Effector memory CD4-positive, alpha-beta T cell (primary cell): ENCODE data around the gene SEBOX.

Source experiments
- DNase-seq, 3 donors: peaks; one replicate each; pipeline ENCODE4 v3.0.0-alpha.2; 2020
- H3K27ac ChIP-seq: 2 replicates; pipeline ENCODE4 v1.7.0; 2013; ENCODE audit warnings: mild to moderate bottlenecking, low read length, moderate library complexity; ENCODE audit not compliant: insufficient read depth, poor library complexity, severe bottlenecking
- H3K27me3 ChIP-seq: replicated peaks from 2 replicates; pipeline ENCODE4 v1.7.0; 2013; ENCODE audit warnings: mild to moderate bottlenecking, low read length; ENCODE audit not compliant: insufficient read depth, control insufficient read depth, poor library complexity, severe bottlenecking
- H3K36me3 ChIP-seq: 2 replicates; pipeline ENCODE4 v1.7.0; 2013; ENCODE audit warnings: mild to moderate bottlenecking, low read length, moderate library complexity; ENCODE audit not compliant: control insufficient read depth, insufficient read depth
- H3K4me1 ChIP-seq: 2 replicates; pipeline ENCODE4 v1.7.0; 2013; ENCODE audit warnings: low read length, mild to moderate bottlenecking; ENCODE audit not compliant: control insufficient read depth, insufficient read depth, poor library complexity, severe bottlenecking
- H3K4me3 ChIP-seq: 2 replicates; pipeline ENCODE4 v1.7.0; 2013; ENCODE audit warnings: low read length, low read depth, mild to moderate bottlenecking; ENCODE audit not compliant: insufficient read depth, poor library complexity, severe bottlenecking
- H3K9me3 ChIP-seq: 2 replicates; pipeline ENCODE4 v1.7.0; 2013; ENCODE audit warnings: mild to moderate bottlenecking, low read length, moderate library complexity; ENCODE audit not compliant: control insufficient read depth
- total RNA-seq, 3 donors: gene quantifications; one replicate each; lab custom pipeline; 2026; lab: John Stamatoyannopoulos, UW

Gene SEBOX
- 0 reads per million in 3 donors for total RNA-seq

DNA sequence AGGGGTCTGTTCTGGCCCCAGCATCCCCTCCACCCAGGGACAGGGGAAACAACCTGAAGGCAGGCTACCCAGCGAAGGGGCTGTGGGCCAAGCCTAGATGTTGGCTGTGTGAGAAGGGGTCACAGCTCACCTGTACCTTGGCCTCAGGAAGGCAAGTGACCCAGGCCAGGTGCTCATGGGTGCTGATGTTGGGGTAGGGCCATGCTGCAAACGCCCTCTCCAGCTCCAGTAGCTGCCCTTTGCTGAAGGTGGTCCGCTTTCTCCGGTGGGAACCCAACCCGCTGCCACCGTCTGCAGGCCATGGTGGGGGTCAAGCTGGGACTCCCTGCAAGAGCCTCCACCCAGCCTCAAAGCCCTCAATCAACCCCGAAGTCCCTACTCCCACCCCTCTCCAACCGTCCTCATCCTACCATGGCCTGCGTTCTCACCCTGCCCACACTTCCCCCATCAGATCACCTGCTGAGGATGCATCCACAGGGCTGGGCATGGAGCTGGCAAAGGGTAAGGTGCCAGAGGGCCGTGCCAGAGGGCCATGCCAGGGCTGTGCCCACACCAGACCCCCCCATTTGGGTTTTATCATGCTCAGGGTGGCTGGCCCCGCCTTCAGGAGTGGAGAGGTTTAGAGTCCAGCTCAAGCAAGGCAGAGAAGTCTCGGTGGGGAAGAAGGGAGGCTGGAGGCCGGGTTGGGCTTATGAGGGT, at the start of gene SEBOX:
Gene SEBOX (minus strand): TSS at position 535 of the 699 bp plus-strand sequence. CDS start 48 bp downstream, at position 487.
- Histone ChIP-seq H3K4me3 (no peak within 1 kb of the TSS), H3K27ac (no peak within 1 kb of the TSS), H3K36me3 (peaks cover 54% of the 10 kb centered on the region), H3K9me3 (no peaks in the 10 kb centered on the region), H3K27me3 (no peaks in the 10 kb centered on the region), H3K4me1 (no peaks in the 10 kb centered on the region)
- DNase-seq: no peak

- Histone ChIP-seq H3K4me3 (no peak overlapping the region), H3K27ac (no peak overlapping the region), H3K4me1 (peaks cover 6% of the 10 kb centered on the region), H3K36me3 (no peaks in the 10 kb centered on the region), H3K9me3 (no peaks in the 10 kb centered on the region), H3K27me3 (no peaks in the 10 kb centered on the region)
- no peak for DNase-seq
Measured at GRCh38 chr17:28413804-28414203, 48.8 kb upstream of the SEBOX start.

DNA sequence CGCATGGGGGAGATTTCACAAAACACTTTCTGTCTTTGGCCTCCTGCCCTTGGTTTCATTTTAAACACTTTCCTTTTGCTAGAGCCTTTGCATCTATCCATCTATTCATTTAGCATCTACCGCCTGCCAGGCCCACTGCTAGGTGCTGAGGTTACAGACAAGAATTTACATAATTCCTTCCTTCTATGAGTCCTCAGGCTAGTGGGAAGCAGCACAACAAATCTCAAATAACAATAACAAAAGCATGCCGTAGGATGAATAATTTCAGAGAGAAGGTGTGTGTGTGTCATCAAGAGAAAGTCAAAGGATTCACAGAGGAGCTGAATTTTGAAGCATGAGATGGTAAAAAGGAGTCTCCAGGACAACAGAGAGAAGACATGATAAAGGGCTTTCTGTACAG, 47.1 kb upstream of the SEBOX start:
- no peaks in the 10 kb centered on the region for H3K27me3 ChIP-seq
- H3K27ac ChIP-seq: no peak overlapping the region
- H3K4me1 ChIP-seq: peaks cover 6% of the 10 kb centered on the region
- H3K36me3 ChIP-seq: no peaks in the 10 kb centered on the region
- H3K4me3 ChIP-seq: no peak overlapping the region
- H3K9me3 ChIP-seq: no peaks in the 10 kb centered on the region
- no peak for DNase-seq

DNA sequence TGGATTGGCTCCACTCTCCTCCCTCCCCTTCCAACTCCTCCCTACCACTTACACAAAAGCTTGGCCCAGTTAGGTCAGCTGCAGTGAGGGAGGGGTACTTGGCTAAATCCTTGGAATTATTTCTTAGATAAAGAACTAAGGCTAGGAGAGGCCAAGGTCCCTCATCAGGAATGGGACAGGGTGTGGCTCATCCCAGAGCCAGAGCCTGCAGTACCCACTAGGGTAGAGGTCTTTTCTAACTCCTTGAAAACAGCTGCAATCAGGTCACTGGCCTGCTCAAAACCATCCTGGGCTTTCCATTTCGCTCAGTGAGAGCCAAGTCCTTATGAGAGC, 42.9 kb upstream of the SEBOX start:
- H3K9me3 ChIP-seq: no peaks in the 10 kb centered on the region
- H3K4me1 ChIP-seq: peaks cover 14% of the 10 kb centered on the region
- DNase-seq: no peak
- no peak overlapping the region for H3K4me3 ChIP-seq
- H3K36me3 ChIP-seq: no peaks in the 10 kb centered on the region
- H3K27ac ChIP-seq: no peak overlapping the region
- H3K27me3 ChIP-seq: no peaks in the 10 kb centered on the region

- H3K4me1 ChIP-seq: peaks cover 14% of the 10 kb centered on the region
- no peak overlapping the region for H3K4me3 ChIP-seq
- no peaks in the 10 kb centered on the region for H3K36me3 ChIP-seq
- DNase-seq: no peak
- H3K9me3 ChIP-seq: no peaks in the 10 kb centered on the region
- no peaks in the 10 kb centered on the region for H3K27me3 ChIP-seq
- H3K27ac ChIP-seq: no peak overlapping the region
Measured at GRCh38 chr17:28407130-28407973, 42.4 kb upstream of the SEBOX start.

GRCh38 chr17:28406473-28406814, 41.4 kb upstream of the SEBOX start:
- Histone ChIP-seq H3K27ac (no peak overlapping the region), H3K9me3 (no peaks in the 10 kb centered on the region)

GRCh38 chr17:28405632-28406472, 40.9 kb upstream of the SEBOX start, which contains the start of gene SLC46A1:
Gene SLC46A1 (minus strand): TSS chr17:28406212. CDS start chr17:28406114, 98 bp downstream.
- H3K36me3 ChIP-seq: no peaks in the 10 kb centered on the region
- H3K4me1 ChIP-seq: peaks cover 14% of the 10 kb centered on the region
- no peaks in the 10 kb centered on the region for H3K9me3 ChIP-seq
- H3K27ac ChIP-seq: no peak within 1 kb of the TSS
- DNase-seq: no peak
- H3K27me3 ChIP-seq: no peaks in the 10 kb centered on the region
- H3K4me3 ChIP-seq: peak within 1 kb of the TSS; percentile 80

More at GRCh38 chr17:28406473-28406814, 41.4 kb upstream of the SEBOX start:
- Histone ChIP-seq H3K27me3 (no peaks in the 10 kb centered on the region), H3K4me3 (peak overlapping the region; percentile 80), H3K4me1 (peaks cover 14% of the 10 kb centered on the region), H3K36me3 (no peaks in the 10 kb centered on the region)
- no peak for DNase-seq

GRCh38 chr17:28404812-28405570, 40.0 kb upstream of the SEBOX start:
- Histone ChIP-seq H3K27ac (no peak overlapping the region), H3K27me3 (no peaks in the 10 kb centered on the region), H3K9me3 (no peaks in the 10 kb centered on the region), H3K4me3 (peak overlapping the region; percentile 80), H3K4me1 (peaks cover 14% of the 10 kb centered on the region), H3K36me3 (no peaks in the 10 kb centered on the region)
- no peak for DNase-seq

DNA sequence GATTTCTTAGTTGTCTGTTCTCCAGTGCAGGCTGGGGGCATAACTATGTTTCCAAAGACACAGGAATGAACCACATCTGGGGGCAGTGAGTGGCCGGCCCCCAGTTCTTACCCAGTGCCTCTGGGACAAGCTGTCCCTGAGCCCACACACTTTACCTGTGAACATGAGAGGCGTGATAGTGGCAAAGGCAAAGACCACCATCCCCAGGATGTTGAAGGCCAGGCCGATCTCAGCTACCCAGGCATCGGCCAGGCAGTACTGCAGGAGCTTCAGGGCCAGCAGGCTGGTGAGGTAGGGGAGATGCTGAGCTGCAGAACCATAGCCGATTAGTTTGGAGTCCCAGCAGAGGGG, 39.4 kb upstream of the SEBOX start:
- no peaks in the 10 kb centered on the region for H3K9me3 ChIP-seq
- no peaks in the 10 kb centered on the region for H3K27me3 ChIP-seq
- H3K4me1 ChIP-seq: peaks cover 14% of the 10 kb centered on the region
- H3K4me3 ChIP-seq: no peak overlapping the region
- no peak overlapping the region for H3K27ac ChIP-seq
- H3K36me3 ChIP-seq: no peaks in the 10 kb centered on the region
- DNase-seq: no peak
